AG09309 (cell line): ENCODE results near the gene NINJ1.

Experiments used
- DNase-seq: peaks from one replicate; pipeline ENCODE4 v3.0.0-alpha.2; 2010; ENCODE audit warnings: low read depth
- H3K4me3 ChIP-seq: 2 replicates; pipeline ENCODE4 v1.5.1; 2011; ENCODE audit warnings: mild to moderate bottlenecking, low read depth, low read length, moderate library complexity; ENCODE audit not compliant: control insufficient read depth
- CTCF ChIP-seq: IDR thresholded peaks from 2 replicates; pipeline ENCODE4 v1.5.1; 2011; ENCODE audit warnings: mild to moderate bottlenecking, low read depth, low read length, inconsistent platforms; ENCODE audit not compliant: insufficient read depth, control insufficient read depth; ENCODE audit errors: missing control alignments

Gene NINJ1

GRCh38 chr9:93177676-93178075 is 43.6 kb upstream of the NINJ1 start:
- no peak for DNase-seq
- no peak for TF ChIP-seq CTCF
- no peak overlapping the region for H3K4me3 ChIP-seq

GRCh38 chr9:93174976-93175375 is 40.9 kb upstream of the NINJ1 start:
- TF ChIP-seq CTCF, result no peak

GRCh38 chr9:93173365-93174051 is 39.5 kb upstream of the NINJ1 start:
- no peak for TF ChIP-seq CTCF
- no peak for DNase-seq

More at GRCh38 chr9:93174976-93175375, 40.9 kb upstream of the NINJ1 start:
- H3K4me3 ChIP-seq, result no peak overlapping the region
- no peak for DNase-seq

GRCh38 chr9:93172666-93173364 is 38.8 kb upstream of the NINJ1 start:
- DNase-seq, result no peak
- no peak for TF ChIP-seq CTCF
- H3K4me3 ChIP-seq, result no peak overlapping the region

More at GRCh38 chr9:93173365-93174051, 39.5 kb upstream of the NINJ1 start:
- no peak overlapping the region for H3K4me3 ChIP-seq

- no peak for DNase-seq
- no peak for TF ChIP-seq CTCF
Observed at GRCh38 chr9:93171261-93171990, 37.4 kb upstream of the NINJ1 start.

GRCh38 chr9:93170571-93170970 is 36.5 kb upstream of the NINJ1 start:
- DNase-seq, result no peak
- H3K4me3 ChIP-seq, result no peak overlapping the region
- TF ChIP-seq CTCF, result no peak

More at GRCh38 chr9:93171261-93171990, 37.4 kb upstream of the NINJ1 start:
- H3K4me3 ChIP-seq, result no peak overlapping the region
